ENCODE results near the gene MRGPRF.
A peak's percentile ranks its signal among the peaks of the same experiment; 100 is the strongest.

MRGPRF gene

GRCh38 chr11:69050592-69051380 is 37.7 kb upstream of the MRGPRF start:
- DNase-seq (ENCODE audit: low read depth), result no peak

GRCh38 chr11:69049490-69049867 is 36.4 kb upstream of the MRGPRF start:
- no peak for DNase-seq (ENCODE audit: low read depth)

- DNase-seq (ENCODE audit: low read depth), result peak; percentile 82
Observed at GRCh38 chr11:69048694-69049489, 35.8 kb upstream of the MRGPRF start, which contains the start of gene TPCN2. TPCN2 (plus strand) TSS chr11:69048932; CDS start chr11:69048998, 66 bp downstream.

DNA sequence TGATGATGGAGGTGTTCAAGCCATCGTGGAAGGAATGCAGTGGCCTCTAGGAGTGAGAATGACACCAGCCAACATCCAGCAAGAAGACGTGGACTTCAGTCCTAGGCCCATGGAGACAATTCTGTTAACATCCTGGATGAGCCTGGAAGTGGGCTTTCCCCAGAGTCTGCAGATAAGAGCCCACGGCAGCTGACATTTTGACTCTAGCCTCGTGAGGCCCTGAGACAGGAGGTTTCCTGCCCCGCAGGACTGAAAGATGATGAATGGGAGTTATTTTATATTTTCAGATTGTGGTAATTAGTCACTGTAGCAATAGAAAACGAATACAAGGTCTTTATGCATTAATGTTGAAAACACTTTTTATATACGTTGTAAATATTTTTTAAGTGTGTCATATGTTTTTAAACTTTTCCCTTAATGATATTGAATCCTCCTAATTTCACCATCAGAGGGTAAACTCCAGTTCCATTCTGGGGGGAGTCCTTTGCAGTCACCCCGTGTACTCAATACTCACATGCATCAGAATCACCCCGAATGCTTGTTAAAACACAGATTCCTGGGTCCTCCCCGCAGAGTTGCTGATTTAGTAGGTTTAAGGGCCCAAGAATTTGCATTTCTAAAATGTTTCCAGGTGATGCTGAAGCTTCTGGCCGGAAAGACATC is 35.1 kb upstream of the MRGPRF start:
- no peak for DNase-seq (ENCODE audit: low read depth)

- no peak for DNase-seq (ENCODE audit: low read depth)
Observed at GRCh38 chr11:69044111-69045013, 31.3 kb upstream of the MRGPRF start.

DNA sequence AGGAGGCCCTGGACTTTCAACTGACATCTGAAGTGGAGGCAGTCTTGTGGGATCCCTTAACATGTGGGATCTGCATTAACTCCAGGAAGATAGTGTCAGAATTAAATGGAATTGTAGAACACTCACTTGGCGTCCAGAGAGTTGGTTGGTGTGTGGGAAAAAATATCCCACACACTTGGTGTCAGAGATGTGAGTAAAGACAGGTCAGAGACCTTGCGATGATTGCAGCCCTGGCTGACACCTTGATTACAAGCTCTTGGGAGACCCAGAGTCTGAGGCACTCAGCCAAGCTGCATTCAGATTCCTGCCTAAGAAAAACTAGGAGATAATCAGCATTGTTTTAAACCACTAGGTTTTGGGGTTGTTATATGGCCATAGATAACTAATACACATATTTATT is 28.5 kb upstream of the MRGPRF start:
- no peak for DNase-seq (ENCODE audit: low read depth)

- DNase-seq (ENCODE audit: low read depth), result no peak
Observed at GRCh38 chr11:69040581-69041260, 27.7 kb upstream of the MRGPRF start.

GRCh38 chr11:69040051-69040450 is 27.0 kb upstream of the MRGPRF start:
- no peak for DNase-seq (ENCODE audit: low read depth)

DNA sequence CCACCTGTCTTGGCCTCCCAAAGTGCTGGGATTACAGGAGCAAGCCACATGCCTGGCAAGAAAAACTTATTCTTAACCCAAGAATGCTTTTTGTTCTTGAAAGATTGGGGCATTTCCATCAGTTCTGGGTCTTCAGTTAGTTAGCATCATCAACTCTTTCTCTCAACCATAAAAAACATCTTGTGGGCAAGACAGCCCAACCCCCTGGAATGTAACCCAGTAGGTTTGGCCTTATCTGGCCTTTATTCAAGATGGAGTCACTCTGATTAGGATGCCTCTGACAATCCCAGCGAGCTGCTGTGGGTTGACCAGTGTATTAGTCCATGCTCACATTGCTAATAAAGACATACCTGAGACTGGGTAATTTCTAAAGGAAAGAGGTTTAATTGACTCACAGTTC is 26.5 kb upstream of the MRGPRF start:
- no peak for DNase-seq (ENCODE audit: low read depth)

DNA sequence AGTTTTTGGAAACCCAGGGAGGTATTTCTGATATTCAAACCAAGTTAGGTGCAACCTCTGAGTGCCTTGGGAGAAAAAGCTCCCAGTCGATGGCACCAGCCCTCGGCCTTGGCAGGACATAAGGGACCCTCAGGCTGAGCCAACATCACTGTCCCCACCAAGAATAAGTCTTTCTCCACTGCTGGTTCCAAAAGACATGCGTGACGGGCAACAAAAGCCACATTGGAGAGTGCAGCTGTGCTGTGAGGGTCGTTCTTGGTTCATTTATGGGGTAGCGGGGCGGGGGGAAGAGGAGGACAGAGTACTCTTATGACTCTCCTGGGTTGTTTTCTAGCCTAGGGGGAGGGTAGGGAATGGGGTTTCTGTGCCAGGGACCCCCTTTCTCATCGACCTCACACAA is 24.5 kb upstream of the MRGPRF start:
- no peak for DNase-seq (ENCODE audit: low read depth)

GRCh38 chr11:69037074-69037473 is 24.0 kb upstream of the MRGPRF start:
- no peak for DNase-seq (ENCODE audit: low read depth)

- no peak for DNase-seq (ENCODE audit: low read depth)
Observed at GRCh38 chr11:69035946-69036340, 22.9 kb upstream of the MRGPRF start.

DNA sequence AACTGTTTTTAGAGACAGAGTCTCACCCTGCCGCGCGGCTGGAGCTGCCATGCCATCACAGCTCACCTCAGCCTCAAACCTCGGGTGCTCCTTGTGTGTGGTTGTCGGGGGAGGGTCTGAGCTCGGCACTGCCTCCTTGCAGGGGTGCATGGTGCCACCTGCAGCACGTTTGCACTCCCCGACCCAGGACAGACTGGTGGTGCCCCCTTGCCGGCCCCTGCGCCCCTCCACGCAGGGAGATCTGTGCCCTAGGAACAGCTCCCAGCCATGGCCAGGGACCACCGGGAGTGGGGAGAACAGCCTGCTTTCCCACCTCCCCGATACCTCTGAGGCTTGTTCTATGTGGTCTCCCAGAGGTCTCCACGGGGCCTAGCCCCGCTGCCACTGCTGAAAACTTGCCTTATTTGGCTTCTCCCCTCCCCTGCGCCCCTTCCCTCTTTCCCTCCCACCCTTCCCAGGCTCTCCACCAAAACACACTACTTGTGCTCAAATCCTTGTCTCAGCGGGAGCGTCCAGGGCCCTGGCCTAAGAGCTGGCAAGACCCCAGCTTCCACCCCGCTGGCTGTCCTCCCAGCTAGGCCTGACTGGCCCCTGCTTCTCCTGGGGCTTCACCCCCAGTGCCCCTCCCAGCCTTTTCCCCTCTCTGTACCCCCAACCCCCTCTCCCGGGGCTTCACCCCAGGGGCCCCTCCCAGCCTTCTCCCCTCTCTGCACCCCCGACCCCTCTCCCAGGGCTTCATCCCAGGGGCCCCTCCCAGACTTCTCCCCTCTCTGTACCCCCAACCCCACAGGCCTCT is 22.3 kb upstream of the MRGPRF start:
- DNase-seq (ENCODE audit: low read depth), result no peak

GRCh38 chr11:69034123-69034867 is 21.2 kb upstream of the MRGPRF start:
- no peak for DNase-seq (ENCODE audit: low read depth)

DNA sequence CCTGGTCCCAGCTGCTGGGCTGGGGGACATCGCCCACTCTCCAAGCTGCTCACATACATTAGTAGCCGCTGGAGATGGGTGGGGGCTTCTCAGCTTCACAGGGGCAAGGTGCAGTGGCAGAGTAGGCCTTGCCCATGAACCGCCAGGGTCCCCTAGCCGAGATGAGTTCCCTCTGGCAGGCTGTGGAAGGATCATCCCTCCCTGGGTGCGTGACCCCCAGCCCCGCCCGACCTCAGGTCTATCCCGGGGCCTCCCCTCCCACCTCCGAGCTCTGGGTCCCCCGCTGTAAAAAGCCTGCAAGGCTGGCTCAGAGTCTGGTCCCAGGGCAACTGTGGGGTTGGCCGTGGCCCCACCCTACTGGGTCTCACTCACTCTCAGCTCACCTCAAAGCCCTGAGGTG is 20.4 kb upstream of the MRGPRF start:
- no peak for DNase-seq (ENCODE audit: low read depth)

DNA sequence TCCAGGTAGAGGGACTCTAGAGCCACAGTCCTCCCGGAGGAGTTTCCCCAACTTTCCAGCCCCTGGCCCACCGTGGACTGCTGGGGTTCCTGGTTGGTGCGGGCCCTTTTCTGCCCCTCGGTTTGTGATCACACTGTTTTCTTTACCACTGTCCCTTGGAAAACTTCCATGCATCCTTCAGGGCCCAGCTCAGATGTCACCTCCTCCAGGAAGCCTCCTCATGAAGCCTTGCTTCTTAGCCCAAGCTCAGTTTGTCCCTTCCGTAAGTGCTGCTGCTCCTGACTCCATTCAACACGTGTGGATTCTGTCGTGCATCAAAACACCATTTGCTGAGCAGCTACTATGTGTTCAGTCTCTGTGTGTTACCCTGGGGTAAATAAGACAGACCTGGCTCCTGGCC is 19.8 kb upstream of the MRGPRF start:
- DNase-seq (ENCODE audit: low read depth), result no peak

- no peak for DNase-seq (ENCODE audit: low read depth)
Observed at GRCh38 chr11:69030301-69030700, 17.3 kb upstream of the MRGPRF start.

DNA sequence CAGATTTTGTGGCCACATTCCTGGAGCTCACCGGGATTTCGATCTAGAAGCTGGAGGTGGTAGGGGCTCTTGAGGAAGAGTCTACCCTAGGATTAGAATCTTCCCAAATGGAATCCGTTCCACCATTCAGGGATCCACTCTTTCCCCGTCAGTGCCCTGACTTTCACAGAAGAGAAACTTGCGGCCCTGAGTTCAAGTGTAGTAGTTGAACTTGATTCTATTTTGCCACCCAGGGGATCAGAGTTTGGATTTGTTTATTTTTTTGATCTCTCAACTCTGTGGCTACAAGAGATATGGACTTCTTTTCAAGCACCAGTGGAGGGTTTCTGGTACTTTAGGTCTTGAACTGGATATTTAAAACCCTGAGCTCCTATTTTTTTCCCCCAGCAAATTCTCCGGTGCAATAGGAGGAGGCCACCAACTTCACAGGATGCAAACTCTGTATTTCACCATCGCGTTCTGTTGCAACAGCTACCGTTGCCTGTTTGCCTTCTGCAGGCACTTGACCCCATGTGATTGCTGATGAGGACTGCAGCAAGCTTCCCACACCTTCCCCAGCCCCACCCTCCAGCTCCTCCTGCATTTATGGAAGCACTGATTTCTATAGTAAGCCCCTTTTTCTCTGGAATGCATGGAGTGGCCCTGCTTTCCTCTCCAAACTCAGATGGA is 14.8 kb upstream of the MRGPRF start:
- no peak for DNase-seq (ENCODE audit: low read depth)

- DNase-seq (ENCODE audit: low read depth), result no peak
Observed at GRCh38 chr11:69024509-69024908, 11.5 kb upstream of the MRGPRF start.

Measured in activated gamma-delta T cell treated with anti-CD3 and anti-CD28 coated beads, Interleukin-2, amount 50 U/mL, for 16 hours (primary cell).